ENCODE measurements around the gene SH2D3A. TPM values are rescaled to one million over a fixed set of nuclear protein-coding genes. Genes with fewer than 3 reads are reported as not detected.

SH2D3A gene
- total and polyA plus RNA-seq, 2 donors (not counting 3 experiments of a cell fraction or from before 2014, with no cell fraction given), result 0.04 to 0.53 TPM

DNA sequence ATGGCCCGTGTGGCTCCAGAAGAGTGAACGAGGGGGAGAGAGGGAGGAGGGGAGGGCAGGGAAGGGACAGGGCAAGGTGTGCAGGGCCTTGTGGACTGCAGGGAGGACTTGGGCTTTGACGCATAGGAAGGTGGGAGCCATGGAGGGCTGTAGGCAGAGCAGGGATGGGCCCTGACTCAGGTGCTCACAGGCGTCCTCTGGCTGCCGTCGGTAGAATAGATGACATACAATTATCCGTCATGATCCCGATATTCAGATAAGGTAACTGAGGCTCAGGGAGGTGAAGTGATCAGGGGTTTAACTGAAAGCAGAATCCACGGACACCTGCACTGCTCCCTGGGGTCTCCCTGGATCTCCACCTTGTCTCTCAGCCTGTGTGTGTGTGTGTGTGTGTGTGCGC lies 50.2 kb downstream of the SH2D3A start:
- H3K9me3 ChIP-seq (replicated peaks; ENCODE audit: control insufficient read depth, insufficient read depth, low read length), result no peaks in the 10 kb centered on the region
- no peaks in the 10 kb centered on the region for H3K79me2 ChIP-seq (ENCODE audit: control insufficient read depth, insufficient read depth, low read length)
- intact Hi-C loops (cut with micrococcal nuclease), result no loop called here
- no peak overlapping the region for H3K27ac ChIP-seq (ENCODE audit: insufficient read depth, low read depth, low read length)
- no peak overlapping the region for H2AFZ ChIP-seq (ENCODE audit: low read depth, low read length)
- no peak overlapping the region for H3K4me2 ChIP-seq (ENCODE audit: insufficient read depth, low read length)
- no peak overlapping the region for H3K9ac ChIP-seq (replicated peaks; ENCODE audit: extremely low read depth, insufficient read depth, low read length)
- dilution Hi-C loops (cut with MboI; ENCODE audit: extremely low pct_ligation_motif_present, low sequenced_read_pairs), result no loop called here
- H3K4me3 ChIP-seq (replicated peaks in 1 of 3; ENCODE audit: insufficient read depth in 1 of 3, low read depth in 1 of 3, low read length in 3 of 3), result no peak overlapping the region
- no peaks in the 10 kb centered on the region for H3K4me1 ChIP-seq (ENCODE audit: control insufficient read depth, extremely low read depth, insufficient read depth, low read length)
- no peaks in the 10 kb centered on the region for H4K20me1 ChIP-seq (replicated peaks; ENCODE audit: control insufficient read depth, extremely low read depth, insufficient read depth, low read length)
- no peaks in the 10 kb centered on the region for H3K36me3 ChIP-seq (ENCODE audit: control insufficient read depth in 2 of 2, extremely low read depth in 1 of 2, insufficient read depth in 2 of 2, low read length in 2 of 2)
- DNase-seq (ENCODE audit: low read depth, low spot score) (no peak), FAIRE-seq (peak; percentile 31)
- no peaks in the 10 kb centered on the region for H3K27me3 ChIP-seq (ENCODE audit: control insufficient read depth in 2 of 2, insufficient read depth in 2 of 2, low read length in 2 of 2)
- ChIA-PET CTCF (no interaction called here), POLR2A (no interaction called here)
- no peaks in the 10 kb centered on the region for H3K9me1 ChIP-seq (replicated peaks; ENCODE audit: control insufficient read depth, extremely low read depth, insufficient read depth, low read length)
- TF ChIP-seq, protein P1, sequence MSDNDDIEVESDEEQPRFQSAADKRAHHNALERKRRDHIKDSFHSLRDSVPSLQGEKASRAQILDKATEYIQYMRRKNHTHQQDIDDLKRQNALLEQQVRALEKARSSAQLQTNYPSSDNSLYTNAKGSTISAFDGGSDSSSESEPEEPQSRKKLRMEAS (IDR thresholded peaks at IDR 0.05; ENCODE audit: insufficient read depth, insufficient read length), result no peak
- TF ChIP-seq MYC (IDR thresholded peaks at IDR 0.05; ENCODE audit: low read depth, low read length) (no peak), GATA2 (IDR thresholded peaks at IDR 0.05; ENCODE audit: insufficient read depth, insufficient read length, low read depth, low read length) (no peak), JUN (IDR thresholded peaks at IDR 0.05; ENCODE audit: borderline replicate concordance, insufficient read depth, insufficient read length, low read depth) (no peak), POLR2A (IDR thresholded peaks at IDR 0.05; ENCODE audit: low read depth, low read length) (no peak), FOS (IDR thresholded peaks at IDR 0.05; ENCODE audit: borderline replicate concordance, insufficient read depth, low read length) (no peak), POLR2AphosphoS5 (IDR thresholded peaks at IDR 0.05; ENCODE audit: insufficient read depth, low read depth, low read length) (no peak), EZH2 (IDR thresholded peaks at IDR 0.05; ENCODE audit: borderline replicate concordance, low read depth, low read length, severe bottlenecking) (no peak)
- TF ChIP-seq, protein P2, sequence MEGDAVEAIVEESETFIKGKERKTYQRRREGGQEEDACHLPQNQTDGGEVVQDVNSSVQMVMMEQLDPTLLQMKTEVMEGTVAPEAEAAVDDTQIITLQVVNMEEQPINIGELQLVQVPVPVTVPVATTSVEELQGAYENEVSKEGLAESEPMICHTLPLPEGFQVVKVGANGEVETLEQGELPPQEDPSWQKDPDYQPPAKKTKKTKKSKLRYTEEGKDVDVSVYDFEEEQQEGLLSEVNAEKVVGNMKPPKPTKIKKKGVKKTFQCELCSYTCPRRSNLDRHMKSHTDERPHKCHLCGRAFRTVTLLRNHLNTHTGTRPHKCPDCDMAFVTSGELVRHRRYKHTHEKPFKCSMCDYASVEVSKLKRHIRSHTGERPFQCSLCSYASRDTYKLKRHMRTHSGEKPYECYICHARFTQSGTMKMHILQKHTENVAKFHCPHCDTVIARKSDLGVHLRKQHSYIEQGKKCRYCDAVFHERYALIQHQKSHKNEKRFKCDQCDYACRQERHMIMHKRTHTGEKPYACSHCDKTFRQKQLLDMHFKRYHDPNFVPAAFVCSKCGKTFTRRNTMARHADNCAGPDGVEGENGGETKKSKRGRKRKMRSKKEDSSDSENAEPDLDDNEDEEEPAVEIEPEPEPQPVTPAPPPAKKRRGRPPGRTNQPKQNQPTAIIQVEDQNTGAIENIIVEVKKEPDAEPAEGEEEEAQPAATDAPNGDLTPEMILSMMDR (IDR thresholded peaks at IDR 0.05; ENCODE audit: extremely low read depth in 1 of 2, insufficient read depth in 1 of 2, low read depth in 1 of 2, low read length in 2 of 2), result no peak
- BruUV-seq (replicated peaks), result no TSS peak
